ENCODE data around the gene RELN.

Gene RELN

DNA sequence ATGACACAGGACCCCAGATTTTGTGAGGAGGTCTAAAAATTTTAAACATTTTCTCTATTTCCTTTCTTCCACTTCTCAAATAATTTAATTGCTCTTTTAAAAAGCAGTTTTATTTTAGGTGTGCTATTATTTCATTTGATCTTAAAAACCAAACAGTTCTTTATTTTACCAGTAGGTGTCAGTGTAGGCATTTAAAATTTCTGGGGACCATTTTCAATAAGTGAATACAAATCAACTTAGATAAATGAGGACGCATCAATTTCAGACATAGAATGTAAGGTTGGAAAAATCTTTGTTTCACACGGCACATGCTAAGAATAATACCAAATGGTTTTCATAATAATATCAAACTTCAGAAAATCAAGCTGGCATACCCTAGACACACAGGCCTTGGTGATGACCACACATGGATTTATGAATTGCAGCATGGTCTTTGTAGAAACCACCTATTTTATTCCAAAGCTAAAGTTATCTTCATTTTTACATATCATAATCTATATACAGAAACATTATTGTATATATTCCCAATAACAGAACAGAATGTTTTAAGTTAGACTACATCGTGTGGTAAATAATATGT lies 415.9 kb downstream of the RELN start:
- no peak for DNase-seq (ENCODE audit: low spot score in 2 of 2)
- no peaks in the 10 kb centered on the region for H3K4me1 Mint-ChIP-seq
- no peak for ATAC-seq (replicated peaks; ENCODE audit: extremely low read depth, poor library complexity, severe bottlenecking)
- no peak overlapping the region for H3K27ac Mint-ChIP-seq (ENCODE audit: low read depth)
- H3K4me3 Mint-ChIP-seq = no peak overlapping the region
- H3K9me3 Mint-ChIP-seq = no peaks in the 10 kb centered on the region
- peaks cover 25% of the 10 kb centered on the region for H3K27me3 Mint-ChIP-seq
- no peaks in the 10 kb centered on the region for H3K36me3 Mint-ChIP-seq (ENCODE audit: insufficient read depth)

DNA sequence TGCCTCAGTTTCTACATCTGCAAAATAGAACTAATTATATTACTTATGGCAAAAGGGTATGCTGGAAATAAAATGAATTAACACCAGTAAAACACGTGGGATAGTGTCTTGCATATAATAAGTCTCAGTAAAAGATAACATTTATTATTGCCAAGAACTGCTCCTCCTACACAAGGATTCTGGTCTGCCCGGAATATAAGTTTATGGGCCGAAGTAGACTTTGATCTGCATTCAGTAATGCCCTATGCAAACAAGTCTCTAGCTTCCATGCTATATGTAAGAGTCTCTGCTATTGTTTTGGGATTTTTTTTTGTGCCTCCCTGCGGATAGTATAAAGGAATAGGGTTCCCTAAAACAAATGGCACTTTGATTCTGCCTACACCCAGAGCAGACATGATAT lies 417.9 kb downstream of the RELN start:
- H3K27me3 Mint-ChIP-seq = peaks cover 13% of the 10 kb centered on the region
- no peak for ATAC-seq (replicated peaks; ENCODE audit: extremely low read depth, poor library complexity, severe bottlenecking)
- no peaks in the 10 kb centered on the region for H3K36me3 Mint-ChIP-seq (ENCODE audit: insufficient read depth)
- no peak overlapping the region for H3K4me3 Mint-ChIP-seq
- H3K27ac Mint-ChIP-seq (ENCODE audit: low read depth) = no peak overlapping the region
- H3K9me3 Mint-ChIP-seq = no peaks in the 10 kb centered on the region
- H3K4me1 Mint-ChIP-seq = no peaks in the 10 kb centered on the region
- DNase-seq (ENCODE audit: low spot score in 2 of 2) = no peak

GRCh38 chr7:103569621-103570305 lies 419.7 kb downstream of the RELN start:
- Mint-ChIP-seq H3K4me3 (no peak overlapping the region), H3K36me3 (ENCODE audit: insufficient read depth) (no peaks in the 10 kb centered on the region), H3K27me3 (peaks cover 1% of the 10 kb centered on the region), H3K27ac (ENCODE audit: low read depth) (no peak overlapping the region), H3K4me1 (no peaks in the 10 kb centered on the region), H3K9me3 (no peaks in the 10 kb centered on the region)
- DNase-seq (ENCODE audit: low spot score in 2 of 2) (no peak), ATAC-seq (replicated peaks; ENCODE audit: extremely low read depth, poor library complexity, severe bottlenecking) (no peak)

- H3K4me3 Mint-ChIP-seq = no peak overlapping the region
- no peaks in the 10 kb centered on the region for H3K4me1 Mint-ChIP-seq
- H3K27me3 Mint-ChIP-seq = peaks cover 34% of the 10 kb centered on the region
- H3K9me3 Mint-ChIP-seq = no peaks in the 10 kb centered on the region
- H3K36me3 Mint-ChIP-seq (ENCODE audit: insufficient read depth) = no peaks in the 10 kb centered on the region
- H3K27ac Mint-ChIP-seq (ENCODE audit: low read depth) = no peak overlapping the region
- DNase-seq (ENCODE audit: low spot score in 2 of 2) (no peak), ATAC-seq (replicated peaks; ENCODE audit: extremely low read depth, poor library complexity, severe bottlenecking) (no peak)
Measured at GRCh38 chr7:103564416-103564815, 425.0 kb downstream of the RELN start.

GRCh38 chr7:103560136-103560535 lies 429.3 kb downstream of the RELN start:
- no peak overlapping the region for H3K4me3 Mint-ChIP-seq
- peaks cover 53% of the 10 kb centered on the region for H3K27me3 Mint-ChIP-seq
- no peaks in the 10 kb centered on the region for H3K36me3 Mint-ChIP-seq (ENCODE audit: insufficient read depth)
- ATAC-seq (replicated peaks; ENCODE audit: extremely low read depth, poor library complexity, severe bottlenecking) = no peak
- H3K9me3 Mint-ChIP-seq = no peaks in the 10 kb centered on the region
- H3K4me1 Mint-ChIP-seq = no peaks in the 10 kb centered on the region
- no peak overlapping the region for H3K27ac Mint-ChIP-seq (ENCODE audit: low read depth)
- no peak for DNase-seq (ENCODE audit: low spot score in 2 of 2)

DNA sequence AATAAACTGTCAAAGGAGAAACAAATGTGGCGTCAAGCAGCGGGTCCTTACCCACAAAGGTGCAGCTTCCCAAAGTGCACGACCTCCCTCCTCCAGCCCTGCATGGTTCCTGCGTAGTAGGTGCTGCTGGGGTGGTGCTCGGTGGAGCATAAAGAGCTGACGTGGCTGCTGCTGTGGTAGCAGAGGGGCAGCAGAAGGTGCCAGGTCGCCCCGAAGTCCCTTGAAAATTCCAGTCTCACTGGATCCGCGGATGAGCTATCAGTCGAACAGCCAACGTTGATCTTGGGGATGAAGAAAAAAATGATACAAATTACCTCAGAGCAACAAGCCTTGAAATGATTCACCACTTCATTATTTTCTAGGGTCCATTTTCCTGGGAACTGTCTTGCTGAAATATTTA lies 438.4 kb downstream of the RELN start:
- ATAC-seq (replicated peaks; ENCODE audit: extremely low read depth, poor library complexity, severe bottlenecking) (no peak), DNase-seq (ENCODE audit: low spot score in 2 of 2) (no peak)
- Mint-ChIP-seq H3K4me1 (no peaks in the 10 kb centered on the region), H3K27ac (ENCODE audit: low read depth) (no peak overlapping the region), H3K36me3 (ENCODE audit: insufficient read depth) (no peaks in the 10 kb centered on the region), H3K27me3 (peaks cover 23% of the 10 kb centered on the region), H3K9me3 (no peaks in the 10 kb centered on the region), H3K4me3 (no peak overlapping the region)

- ATAC-seq (replicated peaks; ENCODE audit: extremely low read depth, poor library complexity, severe bottlenecking) (no peak), DNase-seq (ENCODE audit: low spot score in 2 of 2) (no peak)
- H3K4me1 Mint-ChIP-seq = no peaks in the 10 kb centered on the region
- no peaks in the 10 kb centered on the region for H3K9me3 Mint-ChIP-seq
- H3K27ac Mint-ChIP-seq (ENCODE audit: low read depth) = no peak overlapping the region
- H3K36me3 Mint-ChIP-seq (ENCODE audit: insufficient read depth) = no peaks in the 10 kb centered on the region
- H3K27me3 Mint-ChIP-seq = peaks cover 34% of the 10 kb centered on the region
- H3K4me3 Mint-ChIP-seq = no peak overlapping the region
Measured at GRCh38 chr7:103549786-103550185, 439.7 kb downstream of the RELN start.

GRCh38 chr7:103547451-103548284 lies 441.8 kb downstream of the RELN start:
- Mint-ChIP-seq H3K4me3 (no peak overlapping the region), H3K36me3 (ENCODE audit: insufficient read depth) (no peaks in the 10 kb centered on the region), H3K27ac (ENCODE audit: low read depth) (no peak overlapping the region), H3K9me3 (no peaks in the 10 kb centered on the region), H3K4me1 (no peaks in the 10 kb centered on the region), H3K27me3 (peaks cover 34% of the 10 kb centered on the region)
- no peak for DNase-seq (ENCODE audit: low spot score in 2 of 2)
- ATAC-seq (replicated peaks; ENCODE audit: extremely low read depth, poor library complexity, severe bottlenecking) = no peak

GRCh38 chr7:103542470-103542869 lies 447.0 kb downstream of the RELN start:
- no peak overlapping the region for H3K27ac Mint-ChIP-seq (ENCODE audit: low read depth)
- no peaks in the 10 kb centered on the region for H3K36me3 Mint-ChIP-seq (ENCODE audit: insufficient read depth)
- DNase-seq (ENCODE audit: low spot score in 2 of 2) = no peak
- peaks cover 43% of the 10 kb centered on the region for H3K27me3 Mint-ChIP-seq
- no peaks in the 10 kb centered on the region for H3K4me1 Mint-ChIP-seq
- ATAC-seq (replicated peaks; ENCODE audit: extremely low read depth, poor library complexity, severe bottlenecking) = no peak
- no peak overlapping the region for H3K4me3 Mint-ChIP-seq
- no peaks in the 10 kb centered on the region for H3K9me3 Mint-ChIP-seq

- no peak overlapping the region for H3K4me3 Mint-ChIP-seq
- no peak overlapping the region for H3K27ac Mint-ChIP-seq (ENCODE audit: low read depth)
- H3K27me3 Mint-ChIP-seq = peaks cover 48% of the 10 kb centered on the region
- no peaks in the 10 kb centered on the region for H3K4me1 Mint-ChIP-seq
- DNase-seq (ENCODE audit: low spot score in 2 of 2) = no peak
- no peak for ATAC-seq (replicated peaks; ENCODE audit: extremely low read depth, poor library complexity, severe bottlenecking)
- H3K36me3 Mint-ChIP-seq (ENCODE audit: insufficient read depth) = no peaks in the 10 kb centered on the region
- H3K9me3 Mint-ChIP-seq = no peaks in the 10 kb centered on the region
Measured at GRCh38 chr7:103541947-103542346, 447.5 kb downstream of the RELN start.

- H3K27me3 Mint-ChIP-seq = peaks cover 53% of the 10 kb centered on the region
- no peaks in the 10 kb centered on the region for H3K4me1 Mint-ChIP-seq
- no peaks in the 10 kb centered on the region for H3K9me3 Mint-ChIP-seq
- H3K36me3 Mint-ChIP-seq (ENCODE audit: insufficient read depth) = no peaks in the 10 kb centered on the region
- no peak overlapping the region for H3K27ac Mint-ChIP-seq (ENCODE audit: low read depth)
- no peak for ATAC-seq (replicated peaks; ENCODE audit: extremely low read depth, poor library complexity, severe bottlenecking)
- no peak overlapping the region for H3K4me3 Mint-ChIP-seq
- no peak for DNase-seq (ENCODE audit: low spot score in 2 of 2)
Measured at GRCh38 chr7:103541026-103541425, 448.4 kb downstream of the RELN start.

GRCh38 chr7:103540338-103540737 lies 449.1 kb downstream of the RELN start:
- Mint-ChIP-seq H3K4me3 (no peak overlapping the region), H3K36me3 (ENCODE audit: insufficient read depth) (no peaks in the 10 kb centered on the region), H3K9me3 (no peaks in the 10 kb centered on the region), H3K4me1 (no peaks in the 10 kb centered on the region), H3K27me3 (peaks cover 46% of the 10 kb centered on the region), H3K27ac (ENCODE audit: low read depth) (no peak overlapping the region)
- DNase-seq (ENCODE audit: low spot score in 2 of 2) (no peak), ATAC-seq (replicated peaks; ENCODE audit: extremely low read depth, poor library complexity, severe bottlenecking) (no peak)

- Mint-ChIP-seq H3K27me3 (peaks cover 41% of the 10 kb centered on the region), H3K4me1 (no peaks in the 10 kb centered on the region), H3K9me3 (no peaks in the 10 kb centered on the region), H3K36me3 (ENCODE audit: insufficient read depth) (no peaks in the 10 kb centered on the region), H3K4me3 (no peak overlapping the region), H3K27ac (ENCODE audit: low read depth) (no peak overlapping the region)
- DNase-seq (ENCODE audit: low spot score in 2 of 2) = no peak
- ATAC-seq (replicated peaks; ENCODE audit: extremely low read depth, poor library complexity, severe bottlenecking) = no peak
Measured at GRCh38 chr7:103539875-103540274, 449.6 kb downstream of the RELN start.
